AG09319 (cell line): ENCODE data around the gene ENKD1.

Experiments
- DNase-seq: peaks from one replicate; pipeline ENCODE4 v3.0.0-alpha.2; 2010; ENCODE audit warnings: low read depth; ENCODE audit errors: extremely low read depth
- CTCF ChIP-seq: IDR thresholded peaks from 2 replicates; pipeline ENCODE4 v1.5.1; 2011; ENCODE audit warnings: low read depth, mild to moderate bottlenecking, inconsistent platforms, low read length, moderate library complexity

ENKD1 gene

GRCh38 chr16:67666559-67667452, at the start of gene ENKD1, which contains the start of gene C16orf86:
ENKD1 (minus strand) TSS chr16:67666750; CDS start chr16:67666442, 308 bp downstream.
C16orf86 (plus strand) TSS chr16:67666814; CDS start chr16:67666971, 157 bp downstream.
- DNase-seq = peak; percentile 25
- TF ChIP-seq CTCF = no peak

DNA sequence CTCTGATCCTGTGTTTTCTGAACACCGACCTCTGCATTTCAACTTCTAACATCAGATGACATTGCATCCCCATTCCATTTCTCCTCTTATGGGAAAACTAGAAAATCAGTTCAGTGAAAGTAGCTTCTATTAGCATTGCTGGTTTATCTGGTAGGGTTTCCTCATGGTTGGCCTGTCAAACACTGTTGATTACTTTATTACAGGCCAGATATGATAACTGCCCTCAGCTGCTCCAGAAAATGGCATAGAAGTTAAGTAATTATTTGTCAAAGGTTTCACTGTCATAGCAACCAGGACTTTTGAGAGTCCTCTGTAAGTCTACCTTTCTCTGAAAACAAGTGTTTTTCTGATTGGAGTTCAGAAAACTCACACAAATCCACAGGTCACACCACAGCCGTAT, 49.5 kb upstream of the ENKD1 start:
- TF ChIP-seq CTCF = no peak
- no peak for DNase-seq

GRCh38 chr16:67714522-67714921, 48.0 kb upstream of the ENKD1 start:
- no peak for TF ChIP-seq CTCF
- DNase-seq = no peak

GRCh38 chr16:67713647-67714273, 47.2 kb upstream of the ENKD1 start:
- no peak for TF ChIP-seq CTCF
- no peak for DNase-seq

GRCh38 chr16:67710607-67711006, 44.1 kb upstream of the ENKD1 start:
- no peak for TF ChIP-seq CTCF
- DNase-seq = no peak

DNA sequence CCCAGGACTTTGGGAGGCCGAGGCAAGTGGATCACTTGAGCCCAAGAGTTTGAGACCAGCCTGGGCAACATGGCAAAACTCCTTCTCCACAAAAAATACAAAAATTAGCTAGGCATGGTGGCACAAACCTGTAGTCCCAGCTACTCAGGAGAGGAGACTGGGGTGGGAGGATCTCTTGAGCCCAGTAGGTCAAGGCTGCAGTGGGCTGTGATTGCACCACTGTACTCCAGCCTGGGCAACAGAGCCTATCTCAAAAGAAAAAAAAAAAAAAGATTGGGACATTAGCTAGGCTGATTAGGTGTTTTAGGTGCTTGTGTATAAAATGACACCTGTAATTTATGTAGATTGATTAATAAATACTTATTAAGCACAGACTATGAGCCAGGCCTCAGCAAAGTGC, 42.5 kb upstream of the ENKD1 start:
- no peak for TF ChIP-seq CTCF
- DNase-seq = no peak

GRCh38 chr16:67708368-67708771, 41.8 kb upstream of the ENKD1 start:
- no peak for TF ChIP-seq CTCF
- no peak for DNase-seq
